ENCODE data around the gene FAM53B.

Gene FAM53B

DNA sequence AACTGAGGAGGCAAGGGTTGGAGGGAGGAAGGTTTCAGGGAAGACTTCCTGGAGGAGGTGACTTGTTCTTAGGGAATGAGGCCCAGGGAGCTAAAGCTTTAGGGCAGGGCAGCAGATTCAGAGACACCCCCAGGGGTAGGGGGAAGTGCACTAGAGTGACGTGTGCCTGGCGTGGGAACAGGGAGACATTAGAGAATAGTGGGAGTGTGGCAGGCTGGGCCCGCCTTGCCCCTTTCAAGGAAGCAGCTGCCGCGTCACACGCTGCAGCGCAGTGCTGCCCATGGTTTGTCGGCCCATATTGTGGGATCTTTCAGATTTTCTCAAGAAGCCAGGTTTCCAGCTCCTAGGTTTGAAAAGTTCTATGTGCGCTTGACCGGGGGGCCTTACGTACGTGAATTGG is 143.2 kb downstream of the FAM53B start:
- no peak for DNase-seq (ENCODE audit: low spot score)
- in situ Hi-C loops (cut with MboI; ENCODE audit: low pct_unique_long_range_greater_than_20kb, low sequenced_read_pairs, unreplicated experiment) = no loop called here
- no peak for TF ChIP-seq CTCF (IDR thresholded peaks at IDR 0.05; ENCODE audit: extremely low read depth, insufficient read depth, missing control alignments)

GRCh38 chr10:124600051-124600880 is 143.9 kb downstream of the FAM53B start:
- in situ Hi-C loops (cut with MboI; ENCODE audit: low pct_unique_long_range_greater_than_20kb, low sequenced_read_pairs, unreplicated experiment) = no loop called here
- TF ChIP-seq CTCF (IDR thresholded peaks at IDR 0.05; ENCODE audit: extremely low read depth, insufficient read depth, missing control alignments) = no peak
- DNase-seq (ENCODE audit: low spot score) = no peak

DNA sequence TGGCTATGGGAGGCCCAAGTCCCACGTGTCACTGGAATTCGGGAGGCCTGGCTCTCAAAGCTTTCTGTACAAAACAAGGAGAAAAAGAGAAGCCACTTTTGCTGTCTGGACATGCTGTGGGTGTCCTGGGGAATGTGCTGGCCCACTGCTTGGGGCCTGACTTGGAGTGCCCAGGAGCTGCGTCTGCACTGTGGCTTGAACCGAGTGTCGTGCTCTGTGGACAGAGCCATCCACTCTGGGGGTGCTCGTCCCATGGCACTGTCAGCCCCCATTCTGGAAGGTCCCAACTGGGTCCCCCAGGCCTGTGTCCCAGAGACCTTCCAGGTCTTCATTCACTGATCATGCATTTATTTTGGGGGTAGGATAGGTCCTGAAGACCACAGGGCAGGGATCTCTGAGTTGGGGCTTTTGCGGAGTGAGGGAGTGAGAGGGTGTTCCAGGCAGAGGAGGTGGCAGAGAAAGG is 144.6 kb downstream of the FAM53B start:
- TF ChIP-seq CTCF (IDR thresholded peaks at IDR 0.05; ENCODE audit: extremely low read depth, insufficient read depth, missing control alignments) = no peak
- in situ Hi-C loops (cut with MboI; ENCODE audit: low pct_unique_long_range_greater_than_20kb, low sequenced_read_pairs, unreplicated experiment) = no loop called here

GRCh38 chr10:124598773-124599587 is 145.2 kb downstream of the FAM53B start:
- TF ChIP-seq CTCF (IDR thresholded peaks at IDR 0.05; ENCODE audit: extremely low read depth, insufficient read depth, missing control alignments) = no peak
- no peak for DNase-seq (ENCODE audit: low spot score)
- in situ Hi-C loops (cut with MboI; ENCODE audit: low pct_unique_long_range_greater_than_20kb, low sequenced_read_pairs, unreplicated experiment) = no loop called here

More for the DNA sequence above, 144.6 kb downstream of the FAM53B start:
- no peak for DNase-seq (ENCODE audit: low spot score)

DNA sequence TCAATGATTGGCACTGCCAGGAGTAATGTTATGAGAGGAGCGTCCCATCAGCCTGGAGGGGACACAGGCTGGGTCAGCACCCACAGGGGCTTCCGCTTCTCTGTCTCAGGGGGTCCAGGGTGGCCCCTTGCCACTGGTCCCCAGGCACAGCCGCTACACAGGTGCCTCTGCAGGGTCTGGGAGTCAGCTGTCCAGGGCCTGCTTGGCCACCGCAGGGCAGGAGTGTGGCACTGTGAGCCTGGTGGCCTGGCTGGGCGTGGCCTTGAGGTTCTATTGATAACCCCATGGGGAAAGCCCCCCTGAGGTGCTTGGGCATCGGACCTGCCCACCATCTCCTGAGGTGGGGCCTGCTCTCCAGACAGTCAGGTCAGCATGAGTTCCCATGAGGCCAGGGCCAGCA is 146.0 kb downstream of the FAM53B start:
- TF ChIP-seq CTCF (IDR thresholded peaks at IDR 0.05; ENCODE audit: extremely low read depth, insufficient read depth, missing control alignments) = no peak
- no peak for DNase-seq (ENCODE audit: low spot score)
- in situ Hi-C loops (cut with MboI; ENCODE audit: low pct_unique_long_range_greater_than_20kb, low sequenced_read_pairs, unreplicated experiment) = no loop called here

- in situ Hi-C loops (cut with MboI; ENCODE audit: low pct_unique_long_range_greater_than_20kb, low sequenced_read_pairs, unreplicated experiment) = no loop called here
- no peak for DNase-seq (ENCODE audit: low spot score)
- TF ChIP-seq CTCF (IDR thresholded peaks at IDR 0.05; ENCODE audit: extremely low read depth, insufficient read depth, missing control alignments) = no peak
Observed at GRCh38 chr10:124597846-124598165, 146.4 kb downstream of the FAM53B start.
